Colon (tissue), 2 donors: ENCODE results near the gene AADAC.
"Not testable (repeated sequence)": the region's sequence is repeated elsewhere in the genome, so short reads cannot be mapped to it uniquely, and the experiment has no call there.

Source experiments
- FAIRE-seq: peaks from 2 replicates; lab custom pipeline; 2012; peaks lifted over from hg19 to GRCh38; lab: Jason Lieb, UNC
- donor health status: control.
- donor health status: control.

AADAC gene

DNA sequence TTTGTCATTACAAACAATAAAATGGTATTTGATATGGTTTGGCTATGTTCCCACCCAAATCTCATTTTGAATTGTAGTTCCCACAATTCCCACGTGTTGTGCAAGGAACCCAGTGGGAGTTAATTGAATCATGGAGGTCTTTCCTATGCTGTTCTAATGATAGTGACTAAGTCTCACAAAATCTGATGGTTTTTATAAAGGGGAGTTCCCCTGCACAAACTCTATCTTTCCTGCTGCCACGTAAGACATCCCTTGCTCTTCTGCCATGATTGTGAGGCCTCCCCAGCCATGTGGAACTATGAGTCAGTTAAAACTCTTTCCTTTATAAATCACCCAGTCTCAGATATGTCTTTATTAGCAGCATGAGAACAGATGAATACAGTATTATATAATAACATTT, 15.4 kb upstream of the AADAC start:
- no peak for FAIRE-seq

DNA sequence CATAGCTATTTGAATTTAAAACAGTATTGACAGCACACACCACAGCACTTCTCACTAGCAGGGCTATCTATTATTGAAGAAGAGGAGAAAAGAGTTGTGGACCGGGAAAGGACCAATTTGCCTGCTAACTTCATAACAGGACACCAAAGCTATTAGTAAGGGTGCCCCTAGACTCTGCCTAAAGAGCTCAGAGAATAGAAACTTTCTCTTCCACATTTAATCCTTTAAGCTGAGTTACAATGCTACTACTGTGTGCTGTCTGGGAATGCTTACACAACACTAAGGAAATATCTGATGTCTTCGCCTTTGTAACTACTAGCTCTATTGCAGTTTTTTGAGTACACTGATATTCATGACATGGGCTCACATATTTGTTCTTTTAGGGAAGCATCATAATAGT, 13.5 kb upstream of the AADAC start:
- FAIRE-seq, result no peak

DNA sequence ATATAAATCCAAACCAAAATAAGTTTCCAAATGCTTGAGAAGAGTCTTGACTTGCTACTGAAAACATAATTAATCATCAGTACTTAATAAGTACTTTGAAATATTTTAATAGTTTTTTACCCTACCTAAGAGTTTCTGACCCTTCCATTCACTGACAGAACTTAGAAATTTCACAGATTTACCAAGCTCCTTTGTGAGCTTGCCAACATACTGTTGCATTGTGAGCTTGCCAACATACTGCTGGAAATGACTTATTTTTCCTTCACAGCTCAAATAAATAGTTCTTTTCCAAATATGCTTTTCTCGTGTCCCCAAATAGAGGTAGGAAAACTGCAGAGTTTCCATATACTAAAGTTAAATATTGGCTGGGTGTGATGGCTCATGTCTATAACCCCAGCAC, 9.6 kb upstream of the AADAC start:
- FAIRE-seq, result no peak

DNA sequence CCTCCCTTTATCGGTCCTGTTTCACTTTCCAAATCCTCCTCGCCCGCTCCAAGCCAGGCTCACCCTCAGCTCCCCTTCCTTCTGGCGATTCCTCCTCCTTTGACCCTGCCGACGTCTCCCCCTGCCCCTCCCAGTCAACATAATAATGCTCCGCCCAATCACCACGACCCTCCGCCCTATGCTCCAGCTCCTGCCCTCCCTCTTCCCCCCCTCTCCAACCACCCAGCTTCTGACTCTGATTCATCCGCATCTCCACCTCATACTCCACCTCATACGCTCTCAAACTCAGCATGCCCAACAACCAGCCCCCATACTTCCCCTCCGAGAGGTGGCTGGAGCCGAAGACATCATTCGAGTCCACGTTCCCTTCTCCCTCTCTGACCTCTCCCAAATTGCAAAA, 7.1 kb upstream of the AADAC start:
- FAIRE-seq, result no peak

DNA sequence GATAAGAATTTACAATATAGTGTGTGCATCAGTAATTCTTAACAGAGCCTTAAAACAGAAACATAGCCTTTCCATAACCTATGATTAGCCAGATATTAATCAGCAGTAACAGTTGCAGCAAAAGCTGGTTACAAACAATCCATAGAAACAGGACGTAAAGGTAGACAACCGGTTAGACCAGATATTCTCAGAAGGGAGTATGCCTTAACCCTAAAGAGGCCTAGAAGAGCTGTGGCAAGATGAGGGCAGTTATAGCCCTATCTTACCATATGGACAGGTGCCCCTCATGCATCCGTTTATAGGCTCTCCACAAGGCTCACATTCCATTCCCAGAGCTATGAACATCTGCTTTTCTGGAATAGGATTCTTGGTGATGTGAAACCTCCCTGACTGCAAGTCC, 5.0 kb upstream of the AADAC start:
- not testable (repeated sequence) for FAIRE-seq

DNA sequence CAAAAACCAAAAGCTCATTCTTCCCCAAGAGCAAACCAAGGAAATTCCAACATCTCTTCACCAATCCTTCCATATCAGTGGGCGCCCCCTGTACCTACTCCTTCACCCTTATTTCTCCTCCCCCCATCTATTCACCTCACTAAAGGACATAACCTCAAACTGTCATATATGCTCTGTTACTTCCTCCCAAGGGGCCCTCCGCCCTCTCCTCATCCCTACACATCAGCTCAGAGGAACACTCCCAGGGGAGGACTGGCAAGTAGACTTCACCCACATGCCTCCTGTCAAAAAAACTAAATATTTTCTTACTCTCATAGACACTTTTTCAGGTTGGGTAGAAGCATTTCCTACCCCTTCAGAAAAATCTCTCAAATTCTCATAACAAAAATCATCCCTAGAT, 2.4 kb upstream of the AADAC start:
- no peak for FAIRE-seq

DNA sequence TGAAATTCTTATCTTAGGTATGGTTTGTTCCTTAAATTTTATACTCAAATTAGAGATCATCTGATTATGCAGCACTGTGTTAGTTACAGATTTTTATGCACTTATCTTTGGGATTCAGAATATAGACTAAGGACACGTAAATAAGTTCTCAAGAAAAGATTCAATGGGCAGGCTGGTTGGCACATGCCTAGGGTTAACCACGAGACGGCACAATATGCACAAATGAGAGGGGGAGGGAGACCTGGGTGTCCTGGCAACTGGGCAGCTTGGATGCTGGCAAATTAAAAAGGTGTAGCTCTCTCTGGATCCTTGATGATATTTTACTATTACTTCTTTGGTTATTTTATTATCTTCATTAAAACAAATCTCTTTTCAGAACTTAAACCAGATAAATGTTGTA, 672 bp downstream of the AADAC start:
- no peak for FAIRE-seq

DNA sequence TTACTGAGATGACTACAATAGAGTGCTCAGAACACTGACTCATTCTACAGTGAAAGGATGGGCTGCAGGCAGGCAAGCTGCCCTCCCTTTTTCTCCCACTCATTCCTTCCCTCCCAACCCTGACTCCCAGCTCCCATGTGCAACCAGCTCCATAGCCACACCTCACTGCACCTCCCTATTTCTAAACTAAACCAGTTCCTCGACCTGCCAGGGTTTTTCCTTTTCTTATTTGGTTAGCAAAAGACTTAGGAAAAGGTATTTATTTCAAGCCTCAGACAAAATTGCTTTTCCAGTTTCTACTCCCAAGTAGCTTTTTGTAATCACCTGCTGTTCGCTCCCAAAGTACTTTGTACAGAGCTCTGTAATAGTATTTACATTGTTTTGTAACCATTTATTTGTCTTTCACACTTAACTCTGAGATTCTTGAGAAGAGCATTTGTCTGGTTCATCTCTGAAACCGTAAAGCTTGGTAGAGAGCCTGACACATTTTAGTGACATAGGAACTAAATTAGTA, 2.2 kb downstream of the AADAC start:
- no peak for FAIRE-seq

DNA sequence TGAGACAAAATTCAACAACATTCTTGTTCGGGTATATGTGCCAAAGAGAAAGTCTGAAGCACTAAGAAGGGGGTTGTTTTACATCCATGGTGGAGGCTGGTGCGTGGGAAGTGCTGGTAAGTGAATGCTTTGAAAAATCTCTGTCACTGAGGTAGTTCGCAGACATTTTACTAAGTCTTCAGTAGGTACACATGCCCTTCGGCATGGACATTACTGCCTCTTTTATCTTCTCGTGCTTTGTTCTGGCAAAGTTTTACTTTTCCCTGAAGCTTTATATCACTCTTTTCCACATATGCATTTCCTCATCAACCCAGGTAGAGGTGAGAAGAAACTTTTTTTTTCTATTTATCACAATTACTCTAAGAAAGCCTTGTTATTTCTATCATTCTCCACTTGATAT, 3.6 kb downstream of the AADAC start:
- no peak for FAIRE-seq

DNA sequence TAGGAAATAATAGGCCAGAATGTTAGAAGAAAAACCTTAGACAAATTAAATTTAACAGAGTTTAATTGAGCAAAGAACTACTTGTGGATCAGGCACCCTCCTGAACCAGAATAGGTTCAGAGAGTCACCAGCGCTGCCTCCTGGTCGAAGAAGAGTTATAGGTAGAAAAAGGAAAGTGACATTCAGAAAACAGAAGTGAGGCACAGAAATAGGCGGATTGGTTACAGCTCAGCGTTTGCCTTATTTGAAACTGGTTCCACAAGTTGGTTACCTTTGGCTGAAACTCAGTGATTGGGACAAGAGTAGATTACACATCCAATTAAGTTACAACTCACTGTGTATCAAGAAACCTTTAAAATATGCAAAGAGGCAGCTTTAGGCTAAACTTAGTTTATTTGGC, 4.4 kb downstream of the AADAC start:
- no peak for FAIRE-seq

DNA sequence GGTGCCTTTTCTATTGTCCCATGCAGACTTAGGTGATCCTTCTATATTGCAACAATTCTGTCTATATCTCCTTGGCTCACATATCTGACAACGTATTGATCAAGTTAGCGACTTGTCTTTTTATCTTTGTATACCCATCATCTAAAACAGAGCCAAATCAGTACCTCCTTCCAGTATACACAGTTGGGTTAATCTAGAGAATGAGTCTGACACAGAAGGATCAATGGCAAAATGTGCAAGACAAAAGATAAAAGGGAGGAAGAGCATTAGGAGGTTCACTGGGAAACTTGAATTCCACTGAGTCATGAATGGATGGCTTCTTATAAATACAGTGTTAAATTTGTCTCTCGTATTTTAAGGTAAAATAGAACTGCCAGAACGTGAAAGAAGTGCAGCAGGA, 6.0 kb downstream of the AADAC start:
- no peak for FAIRE-seq

DNA sequence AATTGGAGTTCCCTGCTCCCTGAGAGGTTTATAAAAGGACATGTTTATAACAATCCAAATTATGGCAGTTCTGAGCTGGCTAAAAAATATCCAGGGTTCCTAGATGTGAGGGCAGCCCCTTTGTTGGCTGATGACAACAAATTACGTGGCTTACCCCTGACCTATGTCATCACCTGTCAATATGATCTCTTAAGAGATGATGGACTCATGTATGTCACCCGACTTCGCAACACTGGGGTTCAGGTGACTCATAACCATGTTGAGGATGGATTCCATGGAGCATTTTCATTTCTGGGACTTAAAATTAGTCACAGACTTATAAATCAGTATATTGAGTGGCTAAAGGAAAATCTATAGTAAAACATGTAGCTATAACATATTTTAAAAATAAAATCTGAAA, 13.9 kb downstream of the AADAC start:
- no peak for FAIRE-seq

DNA sequence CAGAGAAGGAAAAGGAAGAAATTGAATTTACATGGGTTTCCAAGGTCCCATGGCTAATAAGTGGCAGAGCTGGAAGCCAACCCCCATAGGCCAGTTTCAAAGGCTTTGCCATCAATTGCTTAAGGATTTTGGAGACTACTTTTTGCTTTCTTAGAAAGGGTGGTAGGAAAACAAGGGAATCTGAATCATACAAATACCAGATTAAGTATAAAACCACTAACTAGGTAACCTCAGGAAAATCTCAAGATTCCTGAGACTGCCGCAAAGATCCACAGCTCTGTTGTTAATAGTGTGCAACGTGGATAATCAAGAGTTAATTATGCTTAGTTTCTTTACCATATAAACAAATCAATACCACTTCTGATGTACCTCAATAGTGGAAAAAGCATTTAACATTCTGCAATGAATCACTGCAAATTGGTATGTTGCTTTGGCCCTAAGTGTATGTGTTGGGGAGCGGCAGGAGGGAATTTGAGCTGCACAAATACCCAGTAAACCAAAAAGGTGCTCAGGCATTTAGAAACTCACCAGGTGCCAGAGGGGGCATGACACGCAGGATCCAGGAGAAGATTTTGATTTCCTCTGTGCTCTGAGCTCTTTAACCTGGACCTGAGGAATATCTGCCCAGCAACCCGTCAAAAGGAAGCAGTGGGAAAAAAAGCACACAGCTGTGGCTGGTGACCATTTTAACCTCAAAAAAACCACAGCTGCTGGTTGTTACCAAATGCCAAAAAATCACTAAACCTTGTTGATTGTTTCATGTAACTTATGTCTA, 22.0 kb downstream of the AADAC start:
- FAIRE-seq, result no peak

DNA sequence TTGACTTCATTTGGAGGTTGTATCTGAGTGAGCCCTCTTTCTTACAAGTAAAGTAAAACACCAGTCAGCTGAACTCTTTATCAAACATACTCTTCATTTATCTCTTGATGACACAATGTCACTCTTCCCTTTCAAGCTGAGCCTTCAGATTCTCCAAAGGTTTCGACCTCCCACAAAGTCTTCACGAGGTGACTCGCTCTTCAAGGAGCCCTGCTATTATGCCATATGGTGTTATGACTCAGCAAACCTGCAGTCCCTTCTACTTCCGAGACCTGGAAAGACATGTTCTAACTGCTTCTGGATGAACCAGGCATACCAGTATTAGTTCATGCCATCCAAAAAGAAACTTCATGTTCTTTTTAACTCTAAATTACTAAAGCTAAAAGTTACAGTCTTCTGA, 23.1 kb downstream of the AADAC start:
- no peak for FAIRE-seq

DNA sequence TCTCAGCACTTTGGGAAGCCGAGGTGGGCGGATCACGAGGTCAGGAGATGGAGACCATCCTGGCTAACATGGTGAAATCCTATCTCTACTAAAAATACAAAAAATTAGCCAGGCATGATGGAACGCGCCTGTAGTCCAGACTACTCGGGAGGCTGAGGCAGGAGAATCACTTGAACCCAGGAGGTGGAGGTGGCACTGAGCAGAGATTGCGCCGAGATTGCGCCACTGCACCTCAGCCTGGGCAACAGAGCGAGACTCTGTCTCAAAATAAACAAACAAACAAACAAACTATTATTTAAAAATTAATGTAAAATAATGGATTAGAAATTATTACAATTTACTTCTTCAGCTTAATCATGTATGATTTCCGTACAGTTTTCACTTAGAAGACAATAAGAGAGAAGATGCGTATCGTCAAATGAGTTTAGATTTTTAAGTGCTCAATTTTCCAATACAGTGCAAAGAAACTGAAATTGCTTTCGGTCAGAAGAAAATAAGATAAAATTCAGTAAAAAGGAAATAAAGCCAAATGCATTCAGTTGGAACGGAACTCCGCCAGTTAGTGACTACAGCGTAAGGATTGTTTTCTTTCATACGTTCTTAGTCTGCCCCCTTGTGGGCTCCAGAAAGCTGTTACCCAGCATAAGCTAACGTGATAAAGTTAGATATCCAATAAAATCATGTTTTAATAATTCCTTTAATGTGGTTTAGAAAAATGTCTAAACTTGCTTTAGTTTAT, 24.8 kb downstream of the AADAC start:
- peak; percentile 55 for FAIRE-seq

DNA sequence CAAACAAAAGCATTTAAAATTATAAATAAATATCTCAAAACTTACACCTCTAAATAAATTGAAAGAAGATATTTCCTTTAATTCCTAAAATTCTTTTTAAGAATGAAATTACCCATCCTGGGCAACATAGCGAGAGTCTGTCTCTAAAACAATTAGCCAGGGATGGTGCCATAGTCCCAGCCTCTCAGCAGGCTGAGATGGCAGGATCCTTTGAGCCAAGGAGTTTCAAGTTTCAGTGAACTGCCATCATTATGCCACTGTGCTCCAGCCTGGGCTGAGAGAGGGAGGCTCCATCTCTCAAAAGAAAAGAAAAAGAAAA, 25.4 kb downstream of the AADAC start:
- FAIRE-seq, result no peak

DNA sequence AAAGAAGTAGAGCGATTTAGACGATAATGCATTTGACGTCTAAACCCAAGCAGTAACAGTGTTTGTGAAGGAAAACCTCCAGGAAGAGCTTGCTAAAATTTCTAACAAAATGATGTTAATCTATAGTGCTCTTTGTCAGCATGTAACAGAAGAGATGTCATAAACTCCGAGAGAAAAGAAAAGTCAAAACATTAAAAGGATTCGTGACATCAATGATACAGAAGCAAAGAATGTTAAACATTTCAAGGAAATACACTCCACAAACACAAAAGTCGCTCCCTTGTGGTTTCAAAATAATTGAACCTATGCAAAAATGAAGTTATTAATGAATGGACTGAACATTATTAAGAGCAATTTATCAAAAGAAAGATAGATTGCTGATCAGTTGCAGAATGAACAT, 27.9 kb downstream of the AADAC start:
- no peak for FAIRE-seq

DNA sequence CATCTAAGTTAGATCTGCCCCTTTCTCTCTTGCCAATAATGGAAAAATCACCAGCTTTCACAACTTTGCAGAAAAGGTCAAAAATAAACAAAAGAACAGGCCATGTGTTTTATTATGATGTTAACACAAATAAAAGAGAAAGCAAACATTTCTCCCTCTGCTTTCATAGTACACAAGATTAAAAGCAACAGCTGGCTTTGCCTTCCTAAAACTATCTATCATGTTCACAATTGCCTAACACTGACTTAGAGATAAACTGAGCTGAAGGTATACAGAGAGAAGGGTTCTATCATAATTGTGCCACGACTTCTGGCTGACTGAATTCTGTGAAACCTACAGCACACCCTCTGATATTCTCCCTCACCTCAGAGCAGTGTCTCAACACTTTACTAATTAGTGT, 29.4 kb downstream of the AADAC start:
- no peak for FAIRE-seq

DNA sequence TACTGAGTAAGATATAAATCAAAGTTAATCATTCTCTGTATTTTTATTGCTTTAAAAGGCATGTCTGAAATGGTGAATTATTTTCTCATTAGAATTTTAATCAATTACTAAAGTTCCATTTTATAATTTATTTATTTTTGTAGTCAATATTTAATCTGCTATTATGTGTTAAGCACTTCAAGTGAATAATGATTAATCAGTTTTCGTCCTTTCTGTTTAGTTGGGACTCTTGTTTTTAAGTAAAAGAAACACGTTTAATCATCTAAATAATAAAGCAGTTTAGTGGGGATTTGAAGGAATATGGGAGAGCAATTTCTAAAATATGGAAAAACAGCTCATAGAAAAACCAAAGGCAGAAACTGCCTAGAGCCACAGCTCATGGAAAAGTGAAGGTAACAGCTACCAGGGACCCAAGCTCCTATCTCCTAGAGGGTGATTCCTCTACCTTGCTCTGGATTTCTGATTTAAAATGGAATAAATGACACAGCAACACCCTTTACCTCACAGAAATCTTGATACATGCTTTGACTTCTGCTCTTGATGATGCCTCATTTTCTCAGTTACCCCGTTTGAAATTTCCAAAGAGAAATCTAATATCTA, 31.5 kb downstream of the AADAC start:
- FAIRE-seq, result no peak

DNA sequence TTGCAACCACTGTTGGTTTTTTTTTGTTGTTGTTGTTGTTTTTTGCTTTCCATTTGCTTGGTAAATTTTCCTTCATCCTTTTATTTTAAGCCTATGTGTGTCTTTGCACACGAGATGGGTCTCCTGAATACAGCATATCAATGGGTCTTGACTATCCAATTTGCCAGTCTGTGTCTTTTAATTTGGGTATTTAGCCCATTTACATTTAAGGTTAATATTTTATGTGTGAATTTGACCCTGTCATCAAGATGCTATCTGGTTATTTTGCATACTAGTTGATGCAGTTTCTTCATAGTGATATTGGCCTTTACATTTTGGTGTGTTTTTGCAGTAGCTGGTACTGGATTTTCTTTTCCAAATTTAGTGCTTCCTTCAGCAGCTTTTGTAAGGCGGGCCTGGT, 36.1 kb downstream of the AADAC start:
- FAIRE-seq, result not testable (repeated sequence)

DNA sequence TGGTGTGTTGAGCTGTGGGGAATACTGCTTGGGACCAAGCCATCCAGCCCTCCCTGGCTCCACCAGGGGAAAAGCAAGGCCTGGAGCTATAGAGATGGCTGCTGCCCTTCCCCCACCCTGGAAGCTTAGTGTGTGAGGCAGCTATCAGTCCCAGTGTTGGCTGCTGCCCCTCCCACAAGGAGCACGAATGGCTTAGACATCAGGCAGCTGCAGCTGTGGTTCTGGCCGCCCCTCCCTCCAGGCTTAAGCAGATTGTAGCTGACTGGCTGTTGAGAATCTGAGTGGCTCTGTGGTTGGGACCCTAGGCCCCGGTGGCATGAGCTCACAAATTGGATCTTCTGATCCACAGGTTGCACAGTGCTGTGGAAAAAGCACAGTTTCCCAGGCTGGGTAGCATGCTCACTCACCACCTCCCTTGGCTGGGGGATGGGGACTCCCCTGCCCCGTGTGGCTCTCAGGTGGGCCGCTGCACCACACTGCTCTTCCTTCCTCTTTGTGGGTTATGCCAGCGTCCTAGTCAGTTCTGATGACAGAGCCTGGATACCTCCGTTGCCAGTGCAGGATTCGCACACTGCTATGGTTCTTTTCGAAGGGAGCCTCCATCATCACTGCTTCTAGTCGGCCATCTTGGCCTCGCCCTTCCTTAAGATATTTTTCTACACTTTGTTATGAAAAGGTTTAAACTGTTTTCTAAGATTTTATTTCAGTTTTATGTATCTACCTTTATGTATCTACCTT, 38.3 kb downstream of the AADAC start:
- no peak for FAIRE-seq

DNA sequence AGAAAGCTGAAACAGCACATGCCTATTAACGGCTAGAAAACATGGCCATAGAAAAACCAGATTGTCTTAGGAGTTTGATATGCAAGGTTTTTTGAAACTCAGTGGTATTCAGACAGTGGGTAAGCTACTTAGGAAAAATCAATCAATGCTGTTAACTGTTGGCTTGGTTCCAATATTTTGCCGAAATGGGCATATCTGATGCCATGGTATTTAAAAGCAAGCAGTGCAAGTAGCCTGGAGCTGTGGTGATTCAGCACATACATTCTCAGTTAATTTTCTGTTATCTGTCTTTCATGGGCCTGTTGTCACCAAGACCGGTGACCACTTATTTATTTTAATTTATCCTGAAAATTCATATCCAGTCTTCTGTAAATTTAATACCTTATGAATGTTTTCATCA, 42.2 kb downstream of the AADAC start:
- no peak for FAIRE-seq

DNA sequence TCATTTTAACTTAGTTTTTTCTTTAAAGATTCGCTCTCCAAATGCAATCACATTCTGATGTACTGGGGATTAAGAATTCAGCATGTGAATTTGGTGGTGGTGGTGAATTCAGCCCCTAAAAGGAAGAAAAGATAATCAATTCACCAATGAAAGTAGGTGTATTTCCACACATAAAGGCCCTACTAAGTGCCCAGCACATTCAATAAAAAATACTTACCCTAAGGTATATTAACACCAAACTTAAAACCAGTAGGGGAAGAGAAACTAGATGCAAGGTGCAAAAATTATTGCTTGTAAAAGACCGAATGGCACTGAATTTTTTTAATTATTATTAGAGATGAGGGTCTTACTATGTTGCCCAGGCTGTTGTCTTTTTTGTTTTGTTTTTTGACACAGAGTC, 42.7 kb downstream of the AADAC start:
- FAIRE-seq, result no peak
